ENCODE results near the gene AVEN.

- TF ChIP-seq CTCF (IDR thresholded peaks at IDR 0.05): no peak
- TF ChIP-seq POLR2A (IDR thresholded peaks at IDR 0.05): no peak
- no peak for TF ChIP-seq EP300 (IDR thresholded peaks at IDR 0.05)
- no peak for TF ChIP-seq POLR2AphosphoS5 (IDR thresholded peaks at IDR 0.05)
These were observed 4.8 kb upstream of the AVEN start for GRCh38 chr15:34043813-34044212.
